PC-3 (cell line): ENCODE measurements around the gene BAIAP2L2.

Experiments
- CTCF ChIP-seq: fragments of 300-600 bp; sonication (generic); conservative IDR thresholded peaks from 2 replicates; pipeline ENCODE4 v1.5.1; 2017; ENCODE audit warnings: antibody characterized with exemption, low read depth, mild to moderate bottlenecking, low read length
- EZH2 ChIP-seq: fragments of 300-600 bp; sonication (generic); IDR thresholded peaks from one replicate; pipeline ENCODE4 v1.6.1; 2017; ENCODE audit warnings: antibody characterized with exemption, mild to moderate bottlenecking, low read length; ENCODE audit not compliant: unreplicated experiment
- EZH2phosphoT487 ChIP-seq: fragments of 300-600 bp; sonication (generic); IDR thresholded peaks from 2 replicates; pipeline ENCODE4 v1.6.1; 2018; ENCODE audit warnings: mild to moderate bottlenecking, antibody characterized with exemption, low read length, borderline replicate concordance

- no peak for TF ChIP-seq CTCF
- TF ChIP-seq EZH2: no peak
- no peak for TF ChIP-seq EZH2phosphoT487
Observed at GRCh38 chr22:38062791-38063190, 47.7 kb downstream of the BAIAP2L2 start.
